ENCODE data around the gene EXOC4.

The EXOC4 gene

DNA sequence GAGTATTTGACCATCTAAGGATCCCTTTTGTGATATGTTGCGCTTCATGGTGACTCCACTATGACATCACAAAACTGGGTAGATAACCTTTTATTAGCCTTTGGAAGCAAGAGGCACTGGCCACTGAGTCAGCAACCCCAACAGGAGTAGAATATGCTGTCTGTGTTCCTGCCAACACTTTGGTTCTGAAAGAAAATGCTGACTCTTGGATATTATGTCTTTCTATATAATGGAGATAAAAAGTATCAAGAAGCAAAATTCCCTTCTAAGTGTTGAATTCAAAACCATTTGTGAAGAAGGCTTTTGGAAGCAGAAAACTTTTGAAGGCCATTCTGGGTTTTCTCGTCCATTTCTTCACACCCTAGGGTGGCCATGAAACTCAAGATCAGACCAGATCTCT, 528.0 kb downstream of the EXOC4 start:
- DNase-seq (ENCODE audit: low read depth), result no peak
- no peak for TF ChIP-seq CTCF (IDR thresholded peaks at IDR 0.05; ENCODE audit: low read length, missing control alignments)

DNA sequence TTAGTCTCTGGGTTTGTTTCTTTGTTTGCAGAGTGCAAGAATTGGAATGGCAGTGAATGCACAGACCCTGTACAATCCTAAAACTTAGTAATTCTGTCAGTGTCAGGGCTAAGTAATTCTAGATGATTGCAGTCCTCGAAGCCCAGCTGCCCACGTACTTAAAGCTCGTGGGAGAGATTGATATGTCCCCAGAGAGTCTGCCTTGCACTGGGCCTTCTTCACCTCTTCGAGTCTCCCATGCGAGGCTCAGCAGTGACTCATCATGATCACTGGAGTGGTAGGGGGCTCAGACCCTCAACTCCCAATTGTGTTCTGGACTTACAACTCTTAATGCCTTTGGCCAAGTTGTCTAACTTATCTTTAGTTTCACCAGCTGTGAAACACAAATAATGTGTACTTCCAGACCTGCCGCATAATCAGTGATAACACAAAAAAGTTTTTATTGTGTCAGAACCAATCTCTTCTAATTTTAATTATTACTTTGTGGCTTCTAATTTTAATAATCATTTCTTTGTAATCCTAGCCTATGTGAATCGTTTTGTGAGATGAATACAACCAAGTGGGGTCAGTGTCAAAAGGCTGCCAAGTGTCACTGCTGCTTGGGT, 528.7 kb downstream of the EXOC4 start:
- no peak overlapping the region for H3K4me3 ChIP-seq (replicated peaks; ENCODE audit: low read depth, low read length)
- TF ChIP-seq CTCF (IDR thresholded peaks at IDR 0.05; ENCODE audit: low read length, missing control alignments), result no peak
- DNase-seq (ENCODE audit: low read depth), result no peak

More for the DNA sequence above, 528.0 kb downstream of the EXOC4 start:
- H3K4me3 ChIP-seq (replicated peaks; ENCODE audit: low read depth, low read length), result no peak overlapping the region

GRCh38 chr7:133782470-133782869, 529.6 kb downstream of the EXOC4 start:
- no peak overlapping the region for H3K4me3 ChIP-seq (replicated peaks; ENCODE audit: low read depth, low read length)
- DNase-seq (ENCODE audit: low read depth), result no peak
- no peak for TF ChIP-seq CTCF (IDR thresholded peaks at IDR 0.05; ENCODE audit: low read length, missing control alignments)

- TF ChIP-seq CTCF (IDR thresholded peaks at IDR 0.05; ENCODE audit: low read length, missing control alignments), result no peak
- no peak overlapping the region for H3K4me3 ChIP-seq (replicated peaks; ENCODE audit: low read depth, low read length)
- DNase-seq (ENCODE audit: low read depth), result no peak
Observed at GRCh38 chr7:133783276-133783675, 530.4 kb downstream of the EXOC4 start.

GRCh38 chr7:133784486-133785001, 531.7 kb downstream of the EXOC4 start:
- no peak for DNase-seq (ENCODE audit: low read depth)
- no peak overlapping the region for H3K4me3 ChIP-seq (replicated peaks; ENCODE audit: low read depth, low read length)
- TF ChIP-seq CTCF (IDR thresholded peaks at IDR 0.05; ENCODE audit: low read length, missing control alignments), result no peak

- TF ChIP-seq CTCF (IDR thresholded peaks at IDR 0.05; ENCODE audit: low read length, missing control alignments), result no peak
- DNase-seq (ENCODE audit: low read depth), result no peak
- no peak overlapping the region for H3K4me3 ChIP-seq (replicated peaks; ENCODE audit: low read depth, low read length)
Observed at GRCh38 chr7:133786401-133786937, 533.6 kb downstream of the EXOC4 start.

DNA sequence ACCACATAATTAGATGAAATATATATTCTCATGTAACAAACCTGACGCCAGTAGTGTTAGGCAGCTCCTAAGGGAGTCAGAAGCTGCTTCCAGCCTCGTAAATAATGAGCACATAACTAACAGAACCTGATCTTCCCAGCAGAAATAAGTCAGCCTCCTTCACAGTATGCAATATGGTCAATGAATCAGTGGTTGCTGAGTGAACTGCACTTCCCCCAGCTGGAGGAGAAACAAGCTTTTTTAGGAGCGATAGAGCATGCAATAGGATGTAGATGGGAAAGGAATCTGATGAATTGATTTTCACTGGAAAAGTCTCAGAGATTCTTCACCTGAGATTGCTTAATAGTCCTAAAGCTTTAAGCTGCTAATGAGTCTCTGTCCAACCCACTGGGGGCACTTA, 537.1 kb downstream of the EXOC4 start:
- no peak for TF ChIP-seq CTCF (IDR thresholded peaks at IDR 0.05; ENCODE audit: low read length, missing control alignments)
- H3K4me3 ChIP-seq (replicated peaks; ENCODE audit: low read depth, low read length), result no peak overlapping the region
- DNase-seq (ENCODE audit: low read depth), result no peak
